NCI-H774 (cell line): Measurements from ENCODE around the gene CLHC1.

ENCODE experiments used
- DNase-seq: peaks from one replicate; lab custom pipeline; 2025; lab: John Stamatoyannopoulos, UW

CLHC1 gene

DNA sequence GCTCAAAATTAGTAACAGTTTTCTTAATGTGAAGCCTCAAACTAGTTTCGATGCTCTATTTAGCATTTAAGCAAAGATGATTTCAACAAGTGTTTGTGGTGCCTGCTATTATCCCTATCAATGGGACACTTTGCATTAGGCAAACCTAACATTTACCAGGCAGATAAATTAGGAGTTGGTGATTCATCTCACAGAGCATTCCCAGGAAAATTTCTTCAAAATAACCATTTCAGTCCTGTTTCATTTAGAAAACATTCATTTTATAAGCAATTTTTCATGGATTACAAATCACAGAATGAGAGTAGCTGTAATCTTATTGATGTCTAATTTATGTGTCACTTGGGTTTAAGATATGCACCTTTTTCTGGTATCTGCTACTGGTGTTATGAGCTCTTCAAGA, 62.7 kb downstream of the CLHC1 start:
- no peak for DNase-seq

DNA sequence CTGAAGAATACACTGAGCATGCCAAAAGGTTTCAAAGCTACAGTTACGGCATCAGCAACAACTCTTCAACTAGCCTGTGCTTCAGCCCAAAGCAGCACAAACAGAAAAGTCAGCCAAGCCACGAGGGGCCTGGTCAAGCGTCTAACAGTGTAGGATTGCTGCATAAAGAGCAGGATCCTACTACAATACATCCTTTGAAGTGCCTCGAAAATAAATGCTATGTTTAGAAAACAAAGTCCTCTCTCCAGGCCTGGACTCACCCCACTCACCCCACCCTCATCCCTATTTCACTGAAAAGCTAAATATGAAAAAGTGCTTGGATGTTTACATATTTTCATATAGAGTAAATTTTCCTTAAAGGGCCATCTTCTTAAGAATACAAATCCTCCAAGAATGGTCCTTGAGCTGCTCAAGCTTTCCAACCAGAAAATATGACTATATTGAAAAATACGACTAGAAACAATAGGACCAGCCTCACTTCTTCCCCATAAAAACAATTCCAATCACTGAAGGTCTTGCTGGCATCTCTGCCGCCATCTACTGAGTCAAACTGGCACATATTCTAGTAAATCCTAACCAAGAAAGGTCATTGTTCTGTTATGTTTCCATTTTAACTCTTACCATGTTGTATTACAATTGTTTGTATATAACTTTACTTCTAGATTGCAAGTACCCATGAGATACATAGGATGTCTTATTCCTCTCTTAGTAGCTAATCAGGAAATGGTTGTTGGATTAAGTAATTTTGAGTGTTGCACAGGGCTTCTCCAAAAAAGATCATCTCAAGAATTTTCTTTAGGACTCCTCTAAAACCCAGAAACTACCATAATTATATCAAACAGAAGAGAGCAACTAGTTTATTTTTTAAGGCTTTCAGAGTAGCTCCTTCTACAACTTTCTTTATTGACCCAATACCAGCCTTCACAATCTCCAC, 63.6 kb downstream of the CLHC1 start:
- DNase-seq, result peak; percentile 55

DNA sequence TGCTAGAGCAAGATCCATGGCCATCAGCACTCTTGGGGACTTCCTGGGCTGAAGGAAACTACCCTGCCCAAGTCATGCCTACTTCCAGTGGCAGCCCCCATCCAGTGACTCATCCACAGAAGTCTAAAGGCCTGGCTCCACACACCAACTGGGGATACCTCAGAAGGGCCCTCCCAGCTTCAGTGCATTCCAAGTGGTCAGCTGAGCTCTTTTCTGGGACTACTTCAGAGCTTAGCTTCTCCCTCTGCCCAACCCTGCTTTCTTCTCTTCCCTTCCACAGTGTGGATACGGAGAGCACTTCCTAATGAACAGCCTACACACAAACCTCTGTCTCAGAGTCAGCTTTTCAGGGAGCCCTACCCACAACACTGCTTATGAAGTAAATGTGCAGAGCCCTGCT, 66.5 kb downstream of the CLHC1 start:
- DNase-seq, result no peak

DNA sequence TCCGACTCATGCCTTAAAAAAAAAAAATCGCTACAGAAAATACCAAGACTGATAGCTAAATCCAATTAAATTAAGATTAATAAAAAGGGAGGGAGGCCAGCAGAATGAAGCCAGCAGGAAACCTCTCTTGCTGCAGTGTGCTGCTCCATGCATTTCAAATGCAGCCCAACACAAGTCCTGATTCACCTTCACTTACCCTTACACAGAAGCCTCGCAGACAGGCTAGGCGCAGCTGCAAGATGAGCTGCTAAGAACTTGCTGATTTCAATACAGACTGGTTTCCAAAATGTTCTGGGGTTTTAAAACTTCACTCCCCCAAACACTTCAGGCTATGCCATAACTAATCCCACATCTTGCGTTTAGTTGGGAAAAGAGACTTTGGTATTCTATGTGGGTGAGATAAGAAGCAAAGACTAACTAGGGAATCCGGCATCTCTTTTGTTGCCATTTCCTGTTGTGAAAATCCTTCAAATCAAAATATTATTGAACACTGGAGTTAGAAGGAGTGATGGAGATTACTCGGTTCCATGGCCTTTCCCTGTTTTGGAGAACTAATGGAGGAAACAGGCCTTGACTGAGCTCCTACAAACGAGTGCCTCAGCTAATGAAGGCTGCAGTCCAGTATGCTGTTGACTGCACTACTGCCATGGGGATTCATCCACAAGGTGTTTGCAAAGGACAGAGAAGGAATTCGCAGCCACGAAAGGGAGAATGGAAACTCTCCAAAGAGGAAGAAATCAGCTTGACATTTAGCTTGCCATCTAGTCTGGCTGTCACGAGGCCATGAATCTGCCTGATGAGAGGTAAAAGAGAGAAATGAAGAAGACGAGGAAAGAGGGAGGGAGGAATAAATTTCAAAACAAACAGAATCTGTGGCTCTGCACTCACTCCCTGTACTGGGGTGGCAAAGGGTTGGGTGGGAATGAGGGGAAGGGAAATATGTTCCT, 67.3 kb downstream of the CLHC1 start:
- DNase-seq, result no peak

DNA sequence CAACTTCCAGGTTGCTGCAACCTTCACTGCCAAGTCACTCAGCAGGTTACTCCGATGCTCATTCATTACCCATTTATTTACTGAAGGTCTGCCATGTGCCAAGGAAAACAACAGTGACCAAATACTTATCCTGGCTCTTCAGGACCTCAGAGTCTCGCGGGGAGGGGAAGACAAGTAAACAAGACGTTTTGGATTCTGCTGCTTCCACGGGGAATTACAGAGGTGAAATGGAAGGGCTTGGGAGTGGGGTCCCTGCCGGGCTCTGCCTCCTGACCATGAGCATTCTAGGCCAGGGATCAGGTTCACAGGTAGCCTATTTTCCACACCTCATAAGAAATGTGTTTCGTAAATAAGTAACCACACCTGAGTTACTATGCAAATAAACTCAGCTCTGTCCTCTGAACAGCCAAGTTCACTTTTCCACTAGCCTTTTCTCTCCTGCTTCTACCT, 68.1 kb downstream of the CLHC1 start:
- DNase-seq, result peak; percentile 23

GRCh38 chr2:55163274-55163721, 68.8 kb downstream of the CLHC1 start:
- no peak for DNase-seq

DNA sequence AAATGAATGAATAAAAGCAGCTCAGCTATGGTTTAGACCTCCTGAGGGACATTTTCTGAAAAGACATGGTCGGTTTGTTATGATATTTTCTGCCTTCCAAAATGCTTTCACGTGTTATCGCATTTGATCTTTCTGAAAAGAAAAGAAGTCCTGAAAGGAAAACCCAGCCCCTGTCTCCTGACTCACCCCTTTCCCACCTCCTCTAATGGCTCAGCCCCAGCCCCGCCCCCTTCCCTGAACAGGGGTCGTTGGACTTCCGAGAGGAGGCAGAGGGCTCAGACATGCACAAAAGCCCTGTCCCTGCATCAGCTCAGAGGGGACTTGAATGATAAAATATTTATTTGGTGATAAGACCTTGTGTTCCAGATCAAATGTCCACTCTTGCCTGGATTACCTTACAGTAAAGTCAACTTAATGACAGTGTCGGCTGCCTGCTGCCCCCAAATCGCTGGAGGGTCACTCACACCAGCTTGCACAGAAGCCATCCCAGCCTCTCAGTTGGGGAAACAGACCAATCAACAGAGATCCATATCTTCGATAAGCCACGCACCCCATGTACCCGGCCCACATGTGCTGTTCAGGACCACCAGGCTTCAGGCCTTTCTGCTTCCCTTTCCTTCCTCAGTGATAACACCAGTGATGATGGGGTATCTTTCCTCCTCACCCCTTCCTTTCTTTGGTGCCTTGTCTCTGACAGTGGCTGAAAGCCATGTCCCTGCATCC, 69.6 kb downstream of the CLHC1 start:
- DNase-seq, result no peak

- DNase-seq, result no peak
These were observed 70.5 kb downstream of the CLHC1 start for GRCh38 chr2:55161295-55162210.

GRCh38 chr2:55160422-55160821, 71.7 kb downstream of the CLHC1 start:
- no peak for DNase-seq

GRCh38 chr2:55159752-55160151, 72.3 kb downstream of the CLHC1 start:
- DNase-seq, result no peak

DNA sequence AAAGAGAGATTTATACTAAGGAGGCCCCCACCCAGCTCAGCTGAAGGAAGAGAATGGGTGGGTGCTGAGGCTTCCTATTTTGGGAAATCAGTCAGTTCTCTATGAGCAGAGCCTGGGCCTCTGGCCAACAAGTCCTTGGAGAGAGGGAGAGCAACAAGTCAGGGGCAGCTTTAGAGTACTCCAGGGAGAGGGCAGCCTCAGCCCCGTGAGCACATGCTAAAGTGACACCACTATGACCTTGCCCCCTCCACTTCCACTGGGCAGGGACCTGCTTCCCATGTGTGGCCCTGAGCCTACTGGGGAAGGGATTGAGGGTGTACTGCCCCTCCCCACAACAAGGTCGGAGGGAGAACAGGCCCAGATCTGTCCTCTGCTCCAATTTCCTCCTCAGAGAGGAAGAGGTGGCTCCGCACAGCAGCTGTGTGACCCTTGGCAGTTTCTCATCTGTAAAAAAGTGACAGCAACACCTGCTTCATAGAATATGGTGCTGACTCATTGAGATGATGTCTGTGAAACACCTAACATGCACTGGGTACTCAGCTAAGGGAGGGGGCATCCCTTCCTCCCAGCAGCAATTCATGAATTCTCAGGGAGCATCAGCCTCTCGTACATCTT, 72.9 kb downstream of the CLHC1 start:
- DNase-seq, result no peak

DNA sequence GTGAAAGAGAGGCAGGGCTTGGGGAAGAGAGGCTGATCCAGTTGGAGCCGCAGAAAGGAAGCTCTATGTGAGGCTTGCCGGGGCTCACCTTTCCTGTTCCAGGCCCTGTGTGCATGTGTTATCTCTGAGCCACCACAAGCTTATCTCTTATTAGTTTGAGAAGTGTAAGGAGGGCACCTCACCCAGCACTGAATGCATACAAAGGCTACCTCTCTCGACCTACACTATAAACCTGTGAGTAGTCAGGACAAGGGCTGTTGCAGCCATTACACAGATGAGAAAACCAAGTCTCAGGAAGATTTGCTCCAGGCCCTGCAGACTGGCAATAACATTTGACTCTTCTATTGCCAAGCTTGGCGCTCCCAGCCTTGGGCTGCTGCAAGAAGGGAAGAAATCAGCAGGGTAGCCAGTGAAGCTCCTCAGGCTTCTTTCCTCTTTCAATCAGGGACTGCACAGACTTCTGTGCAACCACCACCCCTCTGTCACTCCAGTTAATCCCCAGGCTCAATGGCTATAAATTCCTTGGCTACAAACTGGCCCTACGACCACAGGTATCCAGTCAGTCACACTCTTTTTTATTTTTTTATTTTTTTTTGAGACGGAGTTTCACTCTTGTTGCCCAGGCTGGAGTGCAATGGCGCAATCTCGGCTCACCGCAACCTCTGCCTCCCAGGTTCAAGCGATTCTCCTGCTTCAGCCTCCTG, 73.8 kb downstream of the CLHC1 start:
- DNase-seq, result no peak

DNA sequence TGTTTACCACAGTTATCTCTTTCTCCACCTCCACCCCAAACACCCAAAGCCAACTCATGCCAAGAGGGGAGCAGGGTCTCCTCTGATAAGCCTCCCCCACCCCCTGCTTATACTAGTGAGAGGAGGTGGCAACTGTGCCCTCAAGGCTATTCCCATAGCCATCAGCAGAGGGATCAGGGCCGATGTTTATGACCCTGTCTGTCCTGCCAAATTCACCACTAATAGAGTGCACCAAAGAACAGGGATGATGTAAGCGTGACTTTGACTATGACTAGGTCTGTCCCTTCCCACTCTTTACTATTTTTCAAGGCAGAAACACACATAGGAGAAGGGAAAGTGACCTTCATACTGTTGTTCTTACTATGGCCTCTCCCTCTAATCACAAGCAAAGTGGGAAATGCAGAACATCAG, 74.6 kb downstream of the CLHC1 start:
- no peak for DNase-seq

DNA sequence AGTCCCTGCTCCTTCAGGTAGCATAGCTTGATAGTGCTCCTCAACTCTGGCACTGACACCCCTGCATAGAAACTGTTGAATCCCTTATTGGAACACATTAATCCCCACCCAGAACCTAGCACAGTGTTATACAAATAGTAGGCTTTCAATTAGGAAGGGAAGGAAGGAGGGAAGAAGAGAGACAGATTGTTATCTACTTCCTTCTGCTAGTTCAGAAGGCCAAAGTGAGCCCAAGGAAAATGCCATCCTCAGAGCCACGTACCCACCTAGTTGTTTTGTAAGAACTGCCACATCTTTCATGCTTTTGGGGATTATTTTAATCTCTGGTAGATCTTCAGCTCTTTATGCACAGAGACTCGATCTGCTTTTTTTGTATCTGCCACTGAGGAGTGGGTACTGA, 75.1 kb downstream of the CLHC1 start:
- DNase-seq, result no peak

DNA sequence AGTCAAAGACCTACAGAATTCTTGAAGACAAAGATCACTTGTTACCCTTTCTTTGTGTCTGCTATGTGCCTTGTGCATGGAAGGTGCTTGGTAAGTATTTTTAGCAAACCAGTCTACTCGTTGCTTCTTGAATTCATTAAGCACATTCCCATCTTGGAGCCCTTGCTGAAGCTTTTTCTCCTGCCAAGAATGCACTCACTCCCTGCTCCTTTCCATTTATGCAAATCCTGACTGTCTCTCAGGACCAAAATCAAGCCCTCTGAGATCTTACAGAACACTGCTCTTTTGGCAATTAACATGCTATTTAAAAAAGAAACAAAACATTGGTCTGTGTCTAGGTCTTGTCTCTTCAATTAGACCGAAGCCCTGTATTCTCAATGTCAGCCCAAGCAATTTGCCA, 75.8 kb downstream of the CLHC1 start:
- DNase-seq, result no peak

DNA sequence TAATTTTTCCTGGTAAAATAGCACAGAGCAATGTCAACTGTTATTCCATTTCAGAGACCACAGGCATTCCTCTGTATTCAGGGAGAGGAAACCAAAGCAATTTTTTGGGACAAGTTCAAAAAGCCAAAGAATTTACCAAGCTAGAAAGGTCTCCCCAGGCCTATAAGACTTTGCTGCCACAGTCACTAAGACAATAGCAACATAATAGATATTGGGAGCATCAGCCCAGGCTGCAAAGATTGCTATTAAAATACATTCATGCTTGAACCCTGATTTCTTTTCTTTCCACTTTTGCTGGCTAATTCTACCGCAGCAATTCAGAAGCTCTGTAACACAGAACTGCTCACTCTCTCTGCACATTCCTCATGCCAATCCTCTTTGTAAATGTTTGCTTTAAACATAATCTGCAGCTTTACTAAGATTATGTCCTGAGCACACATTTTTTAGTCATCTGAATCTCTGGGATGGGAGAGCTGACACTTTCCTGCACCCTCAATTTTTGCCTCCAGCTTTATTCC, 76.3 kb downstream of the CLHC1 start:
- no peak for DNase-seq

- no peak for DNase-seq
These were observed 76.9 kb downstream of the CLHC1 start for GRCh38 chr2:55155206-55155605.

GRCh38 chr2:55154525-55155030, 77.5 kb downstream of the CLHC1 start:
- DNase-seq, result no peak

DNA sequence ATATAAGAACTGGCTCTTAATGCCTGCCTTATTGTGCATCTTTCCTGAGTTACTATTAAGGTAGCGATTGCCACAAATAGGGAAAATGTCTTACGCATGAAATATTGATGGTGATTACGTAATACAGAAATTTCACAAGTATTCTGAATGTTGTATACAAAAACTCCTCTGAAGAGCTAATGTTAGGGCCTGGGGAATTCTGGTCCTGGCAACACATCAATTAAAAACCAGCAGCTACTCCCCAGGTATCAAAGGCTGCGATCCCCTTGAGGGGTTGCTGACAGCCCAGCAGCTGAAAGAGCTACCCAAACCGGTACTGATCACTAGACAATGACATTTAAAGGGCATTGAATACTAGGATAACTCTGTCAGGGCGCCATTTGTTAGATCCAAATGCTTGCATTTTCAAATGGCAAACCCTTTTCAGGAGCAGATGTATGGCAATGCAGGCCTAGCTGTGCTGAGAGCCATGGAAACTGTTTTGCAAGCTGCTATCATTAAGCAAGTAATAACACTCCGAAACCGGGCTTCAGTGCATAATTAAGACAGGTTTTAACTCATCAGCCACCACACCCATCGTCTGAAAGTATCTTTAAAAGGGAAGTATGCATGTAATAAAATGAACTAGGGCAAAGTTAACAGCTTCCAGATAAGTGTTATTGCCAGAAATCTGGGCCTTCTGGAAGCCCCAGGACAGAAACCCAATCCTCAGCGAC, 78.4 kb downstream of the CLHC1 start:
- DNase-seq, result no peak
